ENCODE data around the gene THRB.

Gene THRB

GRCh38 chr3:24264011-24264410, 230.6 kb downstream of the THRB start:
- DNase-seq (ENCODE audit: low read depth) = no peak

- no peak for DNase-seq (ENCODE audit: low read depth)
Measured at GRCh38 chr3:24263069-24263668, 231.5 kb downstream of the THRB start.

- DNase-seq (ENCODE audit: low read depth) = no peak
Measured at GRCh38 chr3:24261521-24261920, 233.1 kb downstream of the THRB start.

GRCh38 chr3:24259901-24260512, 234.6 kb downstream of the THRB start:
- no peak for DNase-seq (ENCODE audit: low read depth)

GRCh38 chr3:24258727-24259600, 235.7 kb downstream of the THRB start:
- no peak for DNase-seq (ENCODE audit: low read depth)

GRCh38 chr3:24258260-24258659, 236.4 kb downstream of the THRB start:
- no peak for DNase-seq (ENCODE audit: low read depth)

- no peak for DNase-seq (ENCODE audit: low read depth)
Measured at GRCh38 chr3:24255414-24255813, 239.2 kb downstream of the THRB start.

- no peak for DNase-seq (ENCODE audit: low read depth)
Measured at GRCh38 chr3:24254649-24255048, 240.0 kb downstream of the THRB start.

GRCh38 chr3:24253336-24253735, 241.3 kb downstream of the THRB start:
- DNase-seq (ENCODE audit: low read depth) = no peak

GRCh38 chr3:24249523-24249922, 245.1 kb downstream of the THRB start:
- no peak for DNase-seq (ENCODE audit: low read depth)

GRCh38 chr3:24245056-24245455, 249.6 kb downstream of the THRB start:
- no peak for DNase-seq (ENCODE audit: low read depth)

GRCh38 chr3:24244491-24244890, 250.2 kb downstream of the THRB start:
- DNase-seq (ENCODE audit: low read depth) = no peak

- no peak for DNase-seq (ENCODE audit: low read depth)
Measured at GRCh38 chr3:24242012-24242698, 252.5 kb downstream of the THRB start.

GRCh38 chr3:24240306-24240705, 254.3 kb downstream of the THRB start:
- DNase-seq (ENCODE audit: low read depth) = no peak

- DNase-seq (ENCODE audit: low read depth) = no peak
Measured at GRCh38 chr3:24237971-24238706, 256.5 kb downstream of the THRB start.

- no peak for DNase-seq (ENCODE audit: low read depth)
Measured at GRCh38 chr3:24235121-24235520, 259.5 kb downstream of the THRB start.

GRCh38 chr3:24232784-24233183, 261.9 kb downstream of the THRB start:
- DNase-seq (ENCODE audit: low read depth) = no peak

- no peak for DNase-seq (ENCODE audit: low read depth)
Measured at GRCh38 chr3:24229468-24230221, 265.0 kb downstream of the THRB start.

- no peak for DNase-seq (ENCODE audit: low read depth)
Measured at GRCh38 chr3:24227635-24228034, 267.0 kb downstream of the THRB start.

GRCh38 chr3:24226397-24226796, 268.3 kb downstream of the THRB start:
- DNase-seq (ENCODE audit: low read depth) = no peak

- no peak for DNase-seq (ENCODE audit: low read depth)
Measured at GRCh38 chr3:24225385-24225950, 269.2 kb downstream of the THRB start.

All from stimulated activated CD8-positive, alpha-beta memory T cell treated with anti-CD3 and anti-CD28 coated beads, Interleukin-15, amount 100 ng/mL, for 1 hour (primary cell).